Measurements from ENCODE around the gene GANAB.

- TF ChIP-seq, protein P1, sequence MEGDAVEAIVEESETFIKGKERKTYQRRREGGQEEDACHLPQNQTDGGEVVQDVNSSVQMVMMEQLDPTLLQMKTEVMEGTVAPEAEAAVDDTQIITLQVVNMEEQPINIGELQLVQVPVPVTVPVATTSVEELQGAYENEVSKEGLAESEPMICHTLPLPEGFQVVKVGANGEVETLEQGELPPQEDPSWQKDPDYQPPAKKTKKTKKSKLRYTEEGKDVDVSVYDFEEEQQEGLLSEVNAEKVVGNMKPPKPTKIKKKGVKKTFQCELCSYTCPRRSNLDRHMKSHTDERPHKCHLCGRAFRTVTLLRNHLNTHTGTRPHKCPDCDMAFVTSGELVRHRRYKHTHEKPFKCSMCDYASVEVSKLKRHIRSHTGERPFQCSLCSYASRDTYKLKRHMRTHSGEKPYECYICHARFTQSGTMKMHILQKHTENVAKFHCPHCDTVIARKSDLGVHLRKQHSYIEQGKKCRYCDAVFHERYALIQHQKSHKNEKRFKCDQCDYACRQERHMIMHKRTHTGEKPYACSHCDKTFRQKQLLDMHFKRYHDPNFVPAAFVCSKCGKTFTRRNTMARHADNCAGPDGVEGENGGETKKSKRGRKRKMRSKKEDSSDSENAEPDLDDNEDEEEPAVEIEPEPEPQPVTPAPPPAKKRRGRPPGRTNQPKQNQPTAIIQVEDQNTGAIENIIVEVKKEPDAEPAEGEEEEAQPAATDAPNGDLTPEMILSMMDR (IDR thresholded peaks at IDR 0.05; ENCODE audit: low read length) = no peak
- TF ChIP-seq EZH2 (optimal IDR thresholded peaks at IDR 0.05; ENCODE audit: low read depth, low read length) = no peak
These were observed 32.0 kb upstream of the GANAB start for GRCh38 chr11:62678433-62678769.
